Measurements from ENCODE around the gene CX3CR1.
"Not testable (repeated sequence)": the region's sequence is repeated elsewhere in the genome, so short reads cannot be mapped to it uniquely, and the experiment has no call there.

The CX3CR1 gene, protein sequence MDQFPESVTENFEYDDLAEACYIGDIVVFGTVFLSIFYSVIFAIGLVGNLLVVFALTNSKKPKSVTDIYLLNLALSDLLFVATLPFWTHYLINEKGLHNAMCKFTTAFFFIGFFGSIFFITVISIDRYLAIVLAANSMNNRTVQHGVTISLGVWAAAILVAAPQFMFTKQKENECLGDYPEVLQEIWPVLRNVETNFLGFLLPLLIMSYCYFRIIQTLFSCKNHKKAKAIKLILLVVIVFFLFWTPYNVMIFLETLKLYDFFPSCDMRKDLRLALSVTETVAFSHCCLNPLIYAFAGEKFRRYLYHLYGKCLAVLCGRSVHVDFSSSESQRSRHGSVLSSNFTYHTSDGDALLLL

DNA sequence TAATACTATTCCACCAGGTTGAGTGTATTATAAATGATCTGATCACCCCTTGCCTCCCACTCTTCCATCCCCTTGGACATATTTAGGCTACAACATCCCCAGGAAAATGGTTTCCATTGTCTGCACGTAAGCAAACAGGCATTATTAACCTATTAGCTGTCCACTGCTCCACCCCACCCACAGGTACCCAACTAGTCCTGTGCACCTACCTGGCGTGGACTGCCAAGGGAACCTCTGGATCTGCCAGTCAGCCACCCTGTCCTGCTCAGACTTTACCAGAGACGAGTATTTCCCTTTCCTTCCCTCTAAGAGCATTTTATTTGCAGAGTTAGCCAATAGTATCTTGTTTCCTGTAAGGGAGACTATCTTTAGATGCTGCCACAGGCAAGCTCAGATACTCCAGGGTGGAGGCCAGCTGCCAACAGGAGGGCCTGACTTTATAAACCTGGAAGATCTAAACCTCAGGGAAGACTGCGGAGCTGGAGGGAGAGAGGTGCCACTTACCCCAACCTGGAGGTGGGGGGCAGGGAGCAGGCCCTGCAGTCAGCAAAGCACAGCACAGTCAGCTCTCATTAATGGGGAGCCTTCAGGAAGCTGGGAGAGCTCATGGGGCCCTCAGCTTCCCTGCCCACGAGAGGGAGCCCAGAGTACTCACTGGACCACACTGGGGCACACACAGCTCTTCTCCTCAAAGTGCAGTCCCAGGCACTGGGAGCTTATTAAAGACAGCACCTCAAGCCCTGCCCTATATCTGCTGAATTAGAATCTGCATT lies at the start of gene CX3CR1:
Gene CX3CR1 (minus strand): TSS at position 292 of the 773 bp plus-strand sequence. CDS start 13,527 bp downstream, outside the sequence.
- no peak for DNase-seq

DNA sequence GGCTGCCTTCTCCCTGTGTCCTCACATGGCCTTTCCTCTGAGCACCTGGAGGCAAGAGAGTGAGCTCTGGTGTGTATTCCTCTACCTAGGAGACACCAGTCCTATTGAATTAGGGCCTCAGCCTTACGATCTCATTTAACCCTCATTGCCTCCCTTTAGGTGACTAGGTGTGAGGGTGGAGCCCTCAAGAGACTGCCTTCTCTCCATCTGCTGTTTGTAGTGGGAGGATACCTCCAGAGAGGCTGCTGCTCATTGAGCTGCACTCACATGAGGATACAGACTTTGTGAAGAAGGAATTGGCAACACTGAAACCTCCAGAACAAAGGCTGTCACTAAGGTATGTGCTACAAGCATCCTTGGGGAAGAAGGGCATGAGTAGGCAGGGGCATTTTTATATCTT lies 49.7 kb upstream of the CX3CR1 start, which contains the start of gene CCR8:
Gene CCR8 (plus strand): TSS at position 217 of the 400 bp plus-strand sequence. CDS start 2,623 bp downstream, outside the sequence.
- DNase-seq: no peak

DNA sequence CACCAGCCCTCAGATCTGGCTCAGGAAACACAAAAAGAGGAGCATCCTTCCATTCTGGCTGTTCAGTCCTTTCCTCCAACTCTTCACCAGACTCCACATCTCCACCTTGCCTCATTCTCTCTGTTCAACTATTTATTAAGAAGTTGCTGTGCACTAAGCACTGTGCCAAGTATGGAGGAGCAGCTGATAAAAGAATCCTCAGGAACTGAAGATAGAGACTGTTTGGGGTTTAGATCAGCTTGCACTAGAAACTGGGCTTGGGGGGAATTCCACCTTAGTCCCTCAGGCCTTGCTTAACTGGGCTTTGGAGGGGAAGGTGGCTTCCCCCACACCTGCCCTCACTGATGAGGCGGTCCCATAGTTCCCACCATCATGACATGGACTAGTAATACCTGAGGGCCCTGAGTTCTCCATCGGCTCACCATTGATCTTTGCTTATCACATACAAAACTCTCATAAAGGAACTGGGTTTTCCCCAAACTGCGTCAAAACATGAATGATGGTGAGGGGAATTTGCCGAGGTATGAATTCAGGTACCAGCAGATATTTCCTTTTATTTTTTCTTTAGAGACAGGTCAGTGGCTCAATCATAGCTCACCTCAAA lies 48.0 kb upstream of the CX3CR1 start:
- DNase-seq: no peak

DNA sequence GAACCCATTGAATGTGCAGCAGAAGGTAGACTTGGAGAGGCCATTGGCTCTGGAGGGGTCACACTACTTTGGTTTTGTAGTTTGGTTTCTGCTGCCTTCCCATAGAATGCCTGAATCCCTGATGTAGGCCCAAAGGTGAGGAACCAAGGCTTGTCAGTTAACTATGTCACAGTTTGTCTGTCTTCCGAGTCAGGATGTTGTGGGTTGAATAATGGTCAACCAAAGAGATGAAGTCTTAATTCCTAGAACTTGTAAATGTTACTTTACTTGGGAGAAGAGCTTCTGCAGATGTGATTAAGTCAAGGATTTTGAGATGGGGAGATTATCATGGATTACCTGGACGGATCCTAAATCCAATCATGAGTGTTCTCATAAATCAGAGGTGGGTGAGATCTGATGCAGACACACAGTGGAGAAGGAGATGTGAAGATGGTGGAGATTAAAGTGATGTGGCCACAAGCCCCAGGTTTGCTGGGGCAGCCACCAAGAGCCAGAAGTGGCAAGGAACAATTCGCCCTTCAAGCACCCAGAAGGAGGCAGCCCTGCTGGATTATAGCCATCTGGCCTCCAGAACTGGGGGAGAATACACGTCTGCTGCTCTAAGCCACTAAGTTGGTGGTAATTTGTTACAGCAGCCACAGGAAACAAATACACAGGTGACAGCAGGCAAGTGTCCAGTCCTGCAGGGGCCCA lies 47.4 kb upstream of the CX3CR1 start:
- DNase-seq: no peak

DNA sequence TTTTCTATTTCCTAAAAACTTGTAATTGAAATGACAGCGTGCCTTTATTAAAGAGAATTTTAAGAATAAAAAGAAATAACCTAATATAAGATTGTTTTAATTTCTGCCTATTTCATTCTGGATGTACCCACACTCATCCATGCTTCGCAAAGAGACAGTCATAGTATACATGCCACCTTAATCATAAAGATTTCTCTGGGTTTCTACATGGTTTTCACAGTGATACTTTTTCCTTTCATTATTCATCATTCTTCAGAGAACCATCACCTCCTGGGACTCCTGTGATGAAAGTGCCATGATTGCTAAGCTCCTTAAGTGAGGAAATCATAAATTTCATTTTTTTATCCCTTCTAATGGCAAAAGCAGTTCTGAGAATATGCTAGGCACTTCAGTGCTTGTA lies 45.4 kb upstream of the CX3CR1 start:
- DNase-seq: no peak

DNA sequence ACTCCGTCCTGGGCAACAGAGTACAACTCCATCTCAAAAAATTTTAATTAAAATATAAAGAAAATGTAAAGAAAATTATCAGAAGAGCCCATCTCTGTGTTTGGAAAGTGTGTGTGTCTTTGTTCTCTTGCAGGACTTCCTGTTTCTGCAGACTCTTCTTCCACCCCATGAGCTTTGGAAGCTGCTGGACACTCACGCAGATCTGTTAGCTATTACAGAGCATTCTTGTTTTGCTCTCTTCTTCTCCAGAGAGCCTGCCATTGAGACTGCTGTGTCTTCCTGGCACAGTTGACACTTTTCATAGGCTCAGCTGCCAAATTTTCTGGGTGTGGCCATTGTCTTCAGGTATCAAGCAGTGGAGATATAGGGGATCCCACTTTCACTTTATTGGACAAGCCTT lies 43.7 kb upstream of the CX3CR1 start:
- DNase-seq: no peak

DNA sequence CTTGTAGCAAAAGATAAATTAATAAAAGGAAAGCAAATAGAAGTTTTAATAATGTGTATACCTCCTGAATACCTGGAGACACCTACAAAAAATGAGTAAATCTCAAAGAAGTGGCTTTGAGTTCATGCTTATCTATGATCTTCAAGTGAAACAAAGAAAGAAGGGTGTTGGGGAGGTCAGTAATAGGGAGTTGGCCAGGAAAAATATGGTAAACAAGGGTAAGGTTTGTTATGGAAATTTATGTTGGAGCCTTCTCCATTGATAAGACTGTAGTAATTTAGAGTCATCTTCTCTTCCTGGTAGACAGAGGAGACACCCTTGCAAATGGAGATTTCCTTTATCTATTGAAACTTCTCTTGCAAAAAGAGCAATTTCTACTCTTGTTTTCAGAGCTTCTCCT lies 43.1 kb upstream of the CX3CR1 start:
- no peak for DNase-seq

DNA sequence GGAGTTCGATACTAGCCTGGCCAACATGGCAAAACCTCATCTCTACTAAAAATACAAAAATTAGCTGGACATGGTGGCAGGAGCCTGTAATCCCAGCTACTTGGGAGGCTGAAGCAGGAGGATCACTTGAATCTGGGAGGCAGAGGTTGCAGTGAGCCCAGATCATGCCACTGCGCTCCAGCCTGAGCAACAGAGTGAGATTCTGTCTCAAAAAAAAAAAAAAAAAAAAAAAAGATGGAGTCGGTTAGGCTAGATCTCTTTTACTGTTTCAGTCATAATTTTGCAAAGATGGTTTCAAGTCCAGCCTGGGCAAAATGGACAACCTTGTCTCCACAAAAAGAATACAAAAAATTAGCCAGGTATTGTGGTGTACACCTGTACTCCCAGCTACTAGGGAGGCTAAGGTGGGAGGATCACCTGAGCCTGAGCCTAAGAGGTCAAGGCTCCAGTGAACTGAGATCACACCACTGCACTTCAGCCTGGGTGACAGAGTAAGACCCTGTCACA lies 42.4 kb upstream of the CX3CR1 start:
- not testable (repeated sequence) for DNase-seq

DNA sequence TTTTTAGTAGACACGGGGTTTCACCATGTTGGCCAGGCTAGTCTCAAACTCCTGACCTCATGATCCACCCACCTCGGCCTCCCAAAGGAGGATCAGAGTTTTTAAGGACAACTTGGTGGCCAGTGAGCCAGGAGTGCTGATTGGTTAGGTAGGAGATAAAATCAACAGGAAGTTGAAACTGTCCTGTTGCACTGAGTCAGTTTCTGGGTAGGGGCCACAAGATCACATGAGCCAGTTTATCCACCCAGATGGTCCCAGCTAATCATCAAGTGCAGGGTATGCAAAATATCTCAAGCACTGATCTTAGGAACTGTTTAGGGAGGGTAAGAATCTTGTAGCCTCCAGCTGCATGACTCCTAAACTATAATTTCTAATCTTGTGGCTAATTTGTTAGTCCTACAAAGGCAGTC lies 41.7 kb upstream of the CX3CR1 start:
- DNase-seq: not testable (repeated sequence)

DNA sequence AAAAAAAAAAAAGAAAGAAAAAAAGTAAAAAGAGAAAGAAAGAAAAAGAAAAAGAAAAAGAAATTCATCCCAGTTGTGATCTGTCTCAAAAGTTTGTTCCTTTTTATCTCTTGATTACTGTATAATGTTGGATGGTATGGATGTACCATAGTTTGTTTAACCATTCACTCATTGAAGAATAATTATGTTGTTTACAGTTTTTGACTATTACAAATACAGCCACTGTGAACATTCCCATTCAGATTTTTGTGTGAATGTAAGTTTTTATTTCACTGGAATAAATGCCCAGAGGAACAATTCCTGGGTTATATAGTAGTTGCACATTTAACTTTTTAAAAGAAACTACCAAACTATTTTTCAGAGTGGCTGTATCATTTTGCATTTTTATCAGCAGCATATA lies 39.4 kb upstream of the CX3CR1 start:
- no peak for DNase-seq

DNA sequence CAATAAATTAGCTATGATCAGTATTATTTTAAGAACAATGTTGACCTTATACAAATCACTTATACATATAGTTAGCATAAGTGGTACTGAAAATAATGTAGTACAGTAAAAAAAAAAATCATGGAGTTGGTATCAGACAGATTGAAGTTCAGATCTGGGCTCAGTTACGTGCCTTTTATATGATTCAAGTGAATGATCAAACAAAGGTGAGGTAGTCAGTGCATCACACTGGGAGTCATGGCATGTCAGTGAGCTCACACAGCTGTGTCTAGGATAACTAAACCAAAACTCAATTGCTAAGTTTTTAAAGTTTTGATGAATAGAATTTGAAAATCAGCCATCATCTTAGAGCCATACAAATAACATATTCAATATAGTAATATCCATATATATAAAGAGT lies 38.5 kb upstream of the CX3CR1 start:
- no peak for DNase-seq

DNA sequence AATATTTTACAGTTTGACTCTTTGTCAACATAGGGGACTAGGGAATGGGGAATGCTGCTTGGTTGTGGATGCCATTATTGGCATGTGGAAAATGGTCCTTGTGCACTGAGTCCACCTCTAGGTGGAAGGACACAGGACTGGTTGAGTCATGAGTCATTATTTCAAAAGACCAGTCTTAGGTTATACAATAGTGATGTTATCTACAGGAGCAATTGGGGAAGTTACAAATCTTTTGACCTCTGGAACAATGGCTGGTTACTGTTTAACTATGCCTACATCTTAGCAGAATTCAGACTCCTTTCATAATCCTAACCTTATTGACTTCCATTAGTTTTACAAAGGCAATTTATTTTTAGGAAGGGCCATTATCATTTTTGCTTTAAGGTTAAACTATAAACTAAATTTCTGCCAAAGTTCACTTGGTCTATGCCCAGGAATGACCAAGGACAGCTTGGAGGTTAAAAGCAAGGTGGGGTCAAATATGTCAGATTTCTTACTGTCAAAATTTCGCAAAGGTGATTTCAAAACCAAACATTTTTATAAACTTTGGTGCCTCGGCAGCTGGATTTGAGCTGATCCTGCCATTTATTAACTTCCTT lies 37.8 kb upstream of the CX3CR1 start:
- no peak for DNase-seq

DNA sequence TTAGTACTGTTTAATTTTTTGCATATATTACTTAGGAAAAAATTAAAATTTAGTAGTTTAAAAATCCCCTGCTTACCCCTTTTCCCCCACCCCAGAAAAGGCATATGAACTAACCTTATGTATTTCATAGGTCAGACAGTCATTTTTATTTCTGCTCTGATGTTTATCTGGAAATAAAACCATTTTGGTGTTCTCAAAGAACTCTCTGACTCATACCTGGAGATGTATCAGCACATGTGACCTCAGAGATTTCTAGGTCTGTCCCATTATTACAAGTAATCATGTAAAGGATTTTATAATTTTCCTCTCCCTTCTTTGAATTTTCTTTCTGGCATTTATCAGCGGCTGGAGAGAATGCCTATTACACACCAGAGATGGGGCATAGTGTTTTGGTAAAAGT lies 35.6 kb upstream of the CX3CR1 start:
- no peak for DNase-seq

DNA sequence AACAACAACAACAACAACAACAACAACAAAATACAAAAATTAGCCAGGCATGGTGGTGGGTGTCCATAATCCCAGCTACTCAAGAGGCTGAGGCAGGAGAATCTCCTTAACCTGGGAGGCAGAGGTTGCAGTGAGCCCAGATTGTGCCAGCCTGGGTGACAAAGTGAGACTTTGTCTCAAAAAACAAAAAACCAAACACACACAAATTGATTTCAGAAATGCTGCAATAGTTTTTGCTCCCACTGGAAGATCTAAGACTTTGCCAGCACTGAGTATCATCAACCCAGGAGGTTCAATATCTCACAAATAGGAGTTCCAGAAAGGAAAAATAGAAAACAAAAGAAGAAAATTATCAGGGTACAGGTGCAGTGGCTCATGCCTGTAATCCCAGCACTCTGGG lies 33.5 kb upstream of the CX3CR1 start:
- DNase-seq: no peak

DNA sequence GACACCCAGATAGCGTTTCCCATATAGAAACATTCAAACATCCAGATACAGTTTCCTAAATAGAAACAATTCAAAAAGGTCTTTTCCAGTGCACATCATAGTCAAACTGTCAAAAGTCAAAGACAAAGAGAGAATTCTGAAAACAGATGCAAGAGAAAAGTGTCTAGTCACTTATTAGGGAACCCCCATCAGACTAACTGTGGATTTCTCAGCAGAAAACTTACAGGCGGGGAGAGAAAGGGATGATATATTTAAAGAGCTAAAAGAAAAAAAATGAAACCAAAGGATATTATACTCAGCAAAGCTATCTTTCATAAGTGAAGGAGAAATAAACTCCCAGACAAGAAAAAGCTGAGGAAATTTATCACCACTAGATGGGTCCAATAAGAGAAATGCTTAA lies 22.3 kb upstream of the CX3CR1 start:
- DNase-seq: no peak

DNA sequence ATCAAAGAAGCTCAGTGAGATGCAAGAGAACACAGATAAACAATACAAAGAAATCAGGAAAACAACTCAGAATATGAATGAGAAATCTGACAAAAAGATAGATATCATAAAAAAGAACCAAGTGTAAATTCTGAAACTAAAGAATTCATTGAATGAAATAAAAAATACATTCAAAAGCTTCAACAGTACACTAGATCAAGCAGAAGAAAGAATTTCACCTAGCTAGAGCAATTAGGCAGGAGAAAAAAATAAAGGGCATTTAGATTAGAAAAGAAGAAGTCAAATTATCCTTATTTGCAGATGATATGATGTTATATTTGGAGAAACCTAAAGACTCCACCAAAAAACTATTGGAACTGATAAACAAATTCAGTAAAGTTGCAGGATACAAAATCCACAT lies 19.4 kb upstream of the CX3CR1 start:
- no peak for DNase-seq

DNA sequence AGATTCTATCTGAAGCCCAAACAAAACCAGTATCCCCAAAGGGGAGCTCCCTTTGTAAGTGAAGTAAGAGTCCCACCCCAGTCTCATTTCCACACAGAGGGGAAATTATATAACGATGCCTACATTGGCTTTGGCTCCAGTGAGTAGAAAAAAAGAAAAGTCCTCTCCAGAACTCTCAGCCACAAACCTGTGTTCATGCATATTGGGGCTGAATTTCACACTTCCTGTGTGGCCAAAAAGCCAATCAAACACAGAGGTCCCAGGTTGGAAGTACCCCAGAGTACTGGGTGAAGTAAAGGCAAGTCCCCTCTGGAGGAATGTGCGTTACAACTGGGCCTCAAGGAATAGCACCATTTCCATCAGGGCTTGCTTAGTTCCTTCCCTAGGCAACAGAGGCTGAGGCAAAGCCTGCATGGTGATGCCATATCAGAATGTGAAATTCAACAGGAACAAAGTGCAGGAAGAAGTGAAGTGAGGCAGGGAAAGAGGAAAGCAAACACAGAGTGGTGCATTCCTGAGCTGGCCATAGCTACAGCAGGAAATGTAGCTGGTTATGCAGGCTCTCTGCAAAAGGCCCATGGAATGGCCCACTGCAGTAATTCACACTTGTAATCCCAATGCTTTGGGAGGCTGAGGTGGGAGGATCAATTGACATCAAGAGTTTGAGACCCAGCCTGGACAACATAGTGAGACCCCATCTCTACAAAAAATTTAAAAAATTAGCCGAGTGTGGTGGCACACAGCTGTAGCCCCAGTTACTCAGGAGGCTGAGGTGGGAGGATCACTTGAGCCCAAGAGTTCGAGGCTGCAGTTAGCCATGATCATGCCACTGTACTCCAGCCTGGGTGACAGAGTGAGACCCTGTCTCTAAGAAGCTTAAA lies 16.6 kb upstream of the CX3CR1 start:
- DNase-seq: no peak

DNA sequence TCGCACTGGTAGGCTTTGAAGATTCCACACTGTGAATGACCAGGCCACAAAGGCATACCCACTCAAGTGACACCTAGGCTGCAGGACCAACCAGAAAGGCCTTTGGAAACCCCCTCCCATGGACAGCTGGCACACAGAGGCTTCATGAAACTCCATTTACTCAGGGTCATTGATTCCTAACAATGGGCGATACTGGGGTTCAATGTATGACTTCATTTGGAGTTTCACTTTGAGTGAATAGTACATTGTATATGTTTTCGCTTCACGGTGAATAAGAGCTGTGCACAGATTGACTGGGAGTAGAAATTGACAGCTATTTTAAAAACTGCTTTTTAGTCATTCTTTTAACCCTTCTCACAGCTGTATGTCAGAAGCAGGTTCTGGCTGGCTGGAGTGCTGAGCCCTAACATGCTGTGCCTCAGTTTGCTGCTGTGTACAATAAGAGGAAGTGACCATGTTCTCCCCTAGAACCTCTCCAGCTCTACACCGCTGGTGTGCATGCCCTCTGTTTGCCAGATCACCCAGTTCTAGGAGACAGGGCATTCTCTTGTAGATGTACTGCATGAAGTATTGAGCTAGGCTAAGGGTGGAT lies 15.4 kb upstream of the CX3CR1 start:
- DNase-seq: no peak

DNA sequence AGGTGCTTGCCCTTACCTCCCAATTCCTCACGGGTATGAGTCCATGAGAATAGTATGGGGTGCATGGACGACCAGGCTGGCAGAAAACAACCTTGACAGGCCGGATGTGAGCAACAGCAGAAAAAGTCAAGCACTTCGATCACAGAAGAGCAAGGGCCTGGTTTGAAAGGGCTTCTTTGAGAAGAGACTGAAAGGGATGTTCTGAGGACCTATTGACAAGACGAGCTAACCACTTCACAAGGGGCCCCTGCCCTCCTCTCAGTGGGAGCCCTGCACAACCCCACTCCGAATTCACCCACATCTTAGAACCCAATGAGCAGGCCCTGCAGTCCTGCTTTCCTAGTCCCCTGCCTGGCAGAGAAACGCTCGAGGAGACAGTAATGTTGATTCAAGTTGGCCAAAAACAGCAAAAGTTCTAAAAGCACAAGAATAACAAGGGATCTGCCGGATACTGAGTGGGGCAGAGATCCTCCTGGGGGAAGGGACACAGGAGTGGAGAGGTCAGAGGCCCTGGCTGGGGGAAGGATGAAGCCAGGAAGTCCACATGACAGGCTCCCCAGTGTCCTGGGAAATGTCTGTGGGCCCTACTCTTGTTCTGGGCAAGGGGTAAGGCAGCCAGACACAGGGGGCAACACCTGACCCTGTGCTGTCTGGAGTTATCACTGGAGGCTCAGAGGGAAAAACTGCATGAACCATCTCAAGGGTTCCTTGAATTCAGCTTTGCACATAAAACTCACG lies 14.8 kb upstream of the CX3CR1 start:
- no peak for DNase-seq

DNA sequence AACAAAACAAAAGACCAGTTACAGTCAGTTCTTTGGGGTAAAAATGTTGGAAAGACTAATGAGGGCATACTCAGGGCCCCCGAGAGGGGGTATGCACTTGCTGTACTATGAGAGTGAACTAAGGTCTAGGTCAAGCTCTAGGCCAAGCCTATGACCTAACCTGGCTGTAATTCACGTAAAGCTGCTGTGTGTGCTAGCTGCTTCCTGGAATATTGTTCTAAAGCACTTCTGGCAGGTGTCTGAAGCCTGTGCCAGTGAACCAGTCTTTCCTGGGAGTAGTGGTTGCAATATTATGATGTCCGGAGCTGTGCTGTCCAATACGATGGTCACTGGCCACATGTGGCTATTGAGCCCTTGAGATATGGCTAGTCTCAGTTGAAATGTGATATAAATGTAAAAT lies 13.1 kb upstream of the CX3CR1 start:
- DNase-seq: no peak
